Left renal pelvis (tissue), 4 donors: ENCODE data around the gene SMCO3. TPM values are rescaled to one million over a fixed set of nuclear protein-coding genes. Genes with fewer than 3 reads are reported as not detected.

Experiments used
- DNase-seq, 4 donors: peaks; one replicate each; pipeline ENCODE4 v3.0.0-alpha.2; 2013; ENCODE audit warnings: low read depth in 4 of 4, low spot score in 3 of 4
- polyA plus RNA-seq, 4 donors: library from polyadenylated mRNA; unstranded; fragments of 120-200 nt; gene quantifications; one replicate each; pipeline ENCODE4 v1.2.1, GENCODE V29; 2013; ENCODE audit not compliant: insufficient read length in 4 of 4

Gene SMCO3
- polyA plus RNA-seq, 4 donors = 0.23 to 3.1 (median 2.5) TPM

DNA sequence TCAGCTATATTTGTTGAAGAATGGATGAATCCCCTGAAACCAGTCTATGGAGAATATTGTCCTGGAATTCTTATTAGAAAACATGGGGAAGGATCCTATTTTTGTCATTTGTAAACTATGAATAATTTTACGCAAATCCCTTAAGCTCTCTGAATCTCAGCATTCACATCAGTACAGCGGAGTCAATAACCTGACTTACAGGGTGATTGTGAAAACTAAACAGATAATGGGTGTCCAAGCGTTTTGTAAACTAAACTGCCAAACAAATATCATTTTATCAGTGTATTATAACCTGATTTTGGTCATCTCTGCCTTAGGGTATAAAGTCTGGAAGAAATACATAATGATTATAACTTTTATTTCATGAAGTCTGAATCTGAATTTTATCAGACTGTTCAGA, 19.4 kb upstream of the SMCO3 start:
- no peak for DNase-seq

DNA sequence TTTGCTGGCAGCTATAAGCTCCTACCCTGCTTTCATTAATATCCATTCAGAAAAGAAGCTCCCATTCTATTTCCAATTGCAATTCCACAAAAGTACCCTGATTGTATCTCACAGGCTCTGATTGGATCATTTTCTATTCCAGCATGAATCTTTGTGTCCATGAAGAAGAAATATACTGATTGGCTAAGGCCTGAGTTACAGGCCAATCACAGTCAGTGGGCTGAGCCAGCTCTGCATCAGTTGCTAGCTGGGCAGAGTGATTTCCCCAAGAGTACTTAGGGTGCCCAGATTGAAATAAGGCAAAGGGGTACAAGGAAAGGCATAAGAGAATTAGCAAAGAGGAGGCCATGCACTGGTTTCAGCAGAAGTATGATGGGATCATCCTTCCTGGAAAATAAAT, 14.9 kb upstream of the SMCO3 start:
- DNase-seq = no peak

DNA sequence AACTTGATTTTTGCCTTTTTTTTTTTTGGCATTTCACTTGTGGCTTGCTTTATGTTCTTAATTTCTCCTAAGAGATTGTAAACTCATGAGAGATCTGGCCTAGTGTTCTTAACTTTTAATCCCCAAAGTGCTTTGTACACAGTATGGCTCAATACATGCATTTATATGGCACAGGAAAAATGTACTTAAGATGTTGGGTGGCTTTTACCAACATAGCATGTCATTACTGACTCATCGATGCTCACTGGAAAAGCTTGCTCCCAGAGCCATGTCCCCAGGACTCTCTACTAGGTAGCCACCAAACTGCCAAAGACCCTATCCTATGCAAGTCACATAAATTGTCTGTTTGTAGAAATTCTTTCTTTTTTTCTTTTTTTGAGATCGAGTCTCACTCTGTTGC, 13.1 kb upstream of the SMCO3 start:
- no peak for DNase-seq

DNA sequence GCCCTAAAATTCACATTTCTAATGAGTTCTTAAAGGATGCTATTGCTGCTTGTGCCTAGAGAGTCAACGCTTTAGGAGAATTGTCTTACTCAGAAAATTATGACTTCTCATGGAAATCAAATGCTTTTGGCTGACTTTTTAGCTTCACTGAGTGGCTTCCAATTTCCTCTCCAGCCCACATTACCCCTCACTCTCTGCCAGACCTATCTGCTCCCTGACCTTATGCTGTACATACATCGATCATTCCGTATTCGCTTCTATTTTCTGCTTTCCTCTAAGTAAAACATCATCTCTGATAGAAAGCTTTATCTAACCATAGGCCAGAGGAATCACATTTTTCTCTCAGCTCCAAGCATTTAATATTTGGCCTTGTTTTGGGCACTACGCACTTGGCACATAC, 12.5 kb upstream of the SMCO3 start:
- DNase-seq = no peak

DNA sequence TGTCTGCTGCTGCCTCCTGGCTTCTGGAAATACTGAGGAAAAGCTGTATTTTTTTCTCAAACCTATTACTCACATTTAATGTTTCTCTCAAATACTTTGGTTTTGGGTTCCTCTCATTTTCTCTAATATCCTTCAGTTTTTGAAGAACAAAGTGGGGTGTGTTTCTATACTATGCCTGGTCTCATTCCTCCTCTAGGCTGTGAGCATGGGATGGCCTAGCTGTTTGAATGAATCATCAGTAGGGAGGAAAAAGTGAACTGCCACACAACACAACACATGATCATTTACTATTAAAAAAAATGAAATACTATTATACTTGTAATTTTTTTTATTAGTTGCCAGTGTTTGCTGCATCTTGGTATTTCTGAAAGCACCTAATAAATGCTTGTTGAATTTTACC, 11.3 kb upstream of the SMCO3 start:
- DNase-seq = no peak

DNA sequence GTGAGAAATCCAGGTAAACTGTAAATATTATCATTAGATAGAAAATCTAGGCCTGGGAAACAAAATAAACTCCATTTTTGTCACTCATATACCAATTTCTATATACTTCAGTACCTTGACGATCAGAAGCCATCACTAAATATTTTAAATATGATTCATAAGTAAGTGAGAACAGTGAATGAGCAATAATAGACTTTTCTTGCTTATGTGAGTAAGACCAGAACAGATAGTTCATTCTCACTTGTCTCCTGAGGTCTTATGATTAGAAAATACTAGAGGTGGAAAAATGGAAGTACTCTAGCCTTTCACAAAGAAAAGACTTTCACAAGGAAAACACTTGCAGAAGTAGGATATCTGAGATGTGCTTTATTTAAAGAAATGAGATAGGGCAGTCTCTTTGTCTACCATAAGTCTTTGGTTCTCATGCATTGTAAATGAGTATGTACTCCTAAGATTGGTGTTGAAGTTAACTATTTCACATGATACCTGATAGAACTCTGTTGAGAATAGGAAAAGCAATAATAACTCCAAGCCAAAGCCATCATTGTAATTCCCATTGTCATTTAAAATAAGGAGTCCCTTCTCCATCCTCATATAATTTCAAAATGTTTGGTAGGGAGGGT, 10.1 kb upstream of the SMCO3 start:
- no peak for DNase-seq

DNA sequence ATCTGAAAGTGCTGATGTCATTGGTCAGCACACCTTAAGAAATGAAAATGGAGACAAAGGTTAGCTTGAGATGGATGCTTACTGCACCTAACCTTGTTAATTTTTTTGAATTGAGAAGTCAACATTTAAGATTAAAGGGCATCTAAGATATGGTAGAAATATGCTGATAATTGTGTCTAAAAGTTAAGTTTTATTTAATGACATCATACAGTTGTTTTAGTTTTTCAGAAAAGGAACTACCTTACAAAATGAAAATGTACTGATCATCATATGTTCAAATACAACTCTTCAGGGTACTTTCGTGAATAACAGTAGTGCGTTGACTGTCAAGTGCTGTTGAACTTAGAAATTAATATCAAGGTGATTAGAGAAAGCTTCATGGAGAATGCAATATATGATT, 2.5 kb downstream of the SMCO3 start:
- DNase-seq = no peak

DNA sequence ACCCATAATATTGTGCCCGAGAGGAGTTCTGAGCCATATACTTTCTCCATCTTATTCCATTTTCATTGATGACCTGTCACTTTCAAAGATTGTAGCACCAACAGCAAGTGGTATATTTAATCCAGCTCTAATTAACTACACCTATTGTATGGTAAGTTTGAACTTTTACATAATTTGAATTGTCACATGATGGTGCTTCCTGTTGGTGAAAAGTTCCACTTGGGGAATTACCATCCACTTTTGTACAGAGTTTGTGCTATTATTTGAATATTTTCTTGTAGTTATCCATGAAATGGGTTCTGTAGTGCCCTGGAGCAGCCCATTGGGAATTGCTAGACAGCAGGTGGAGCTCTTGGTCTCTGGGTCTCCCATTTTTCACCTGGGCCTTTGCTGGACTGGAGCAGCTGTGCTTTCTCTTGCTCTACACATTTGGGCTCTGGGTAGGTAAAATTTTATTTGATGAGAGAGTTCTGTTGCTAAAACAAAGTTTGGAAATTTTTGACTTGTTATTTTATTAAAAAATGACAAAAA, 3.0 kb downstream of the SMCO3 start:
- DNase-seq = no peak

DNA sequence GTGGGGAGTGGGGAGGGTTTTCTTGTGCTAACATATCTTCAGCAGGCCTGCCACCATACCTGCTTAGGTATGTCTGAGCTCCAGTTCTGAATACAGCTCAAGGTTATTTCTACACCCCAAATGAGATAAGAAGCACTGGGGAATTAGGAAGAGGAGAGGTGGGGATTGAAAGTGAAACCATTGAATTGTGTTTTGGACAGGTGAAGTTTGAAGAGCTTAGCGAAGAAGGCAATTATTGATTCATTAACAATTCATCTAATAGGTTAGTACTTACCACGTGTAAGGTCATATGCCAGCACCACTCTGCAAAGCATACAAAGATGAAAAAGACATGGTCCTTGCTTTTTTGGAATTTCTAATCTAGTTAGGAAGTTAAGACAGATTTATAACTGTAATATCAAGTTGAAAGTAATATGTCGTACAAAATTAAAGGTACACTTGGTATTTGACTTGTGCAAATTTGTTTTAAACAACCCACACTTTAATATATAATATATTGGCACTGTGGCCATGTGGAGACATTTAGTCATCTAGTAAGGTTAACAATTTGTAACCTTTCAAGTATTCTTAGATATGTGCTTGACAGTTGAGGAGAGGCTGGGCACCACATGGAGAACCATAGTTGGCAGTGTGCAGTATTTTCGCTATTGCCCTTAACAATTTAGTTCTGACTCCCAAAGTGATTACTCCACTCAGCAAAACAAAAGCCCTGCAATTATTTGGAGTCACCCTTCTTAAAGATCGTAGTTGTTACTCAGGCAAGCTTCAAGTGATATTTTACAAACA, 3.6 kb downstream of the SMCO3 start:
- no peak for DNase-seq

DNA sequence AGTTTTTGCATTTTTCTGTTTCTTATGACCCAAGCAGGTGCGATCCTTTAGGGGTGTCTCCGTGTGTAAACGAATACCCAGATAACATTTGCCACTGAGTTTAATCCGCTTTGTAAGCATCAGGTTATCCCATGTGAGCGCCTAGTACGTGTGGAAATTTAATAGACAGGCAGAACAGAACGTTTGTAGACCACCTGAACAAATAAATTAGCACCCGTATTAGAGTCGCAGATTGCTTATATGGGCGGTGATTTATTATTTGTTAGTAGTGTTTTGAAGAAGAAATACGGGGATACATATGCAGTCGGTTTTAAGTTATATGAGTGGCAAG, 10.2 kb downstream of the SMCO3 start:
- no peak for DNase-seq

DNA sequence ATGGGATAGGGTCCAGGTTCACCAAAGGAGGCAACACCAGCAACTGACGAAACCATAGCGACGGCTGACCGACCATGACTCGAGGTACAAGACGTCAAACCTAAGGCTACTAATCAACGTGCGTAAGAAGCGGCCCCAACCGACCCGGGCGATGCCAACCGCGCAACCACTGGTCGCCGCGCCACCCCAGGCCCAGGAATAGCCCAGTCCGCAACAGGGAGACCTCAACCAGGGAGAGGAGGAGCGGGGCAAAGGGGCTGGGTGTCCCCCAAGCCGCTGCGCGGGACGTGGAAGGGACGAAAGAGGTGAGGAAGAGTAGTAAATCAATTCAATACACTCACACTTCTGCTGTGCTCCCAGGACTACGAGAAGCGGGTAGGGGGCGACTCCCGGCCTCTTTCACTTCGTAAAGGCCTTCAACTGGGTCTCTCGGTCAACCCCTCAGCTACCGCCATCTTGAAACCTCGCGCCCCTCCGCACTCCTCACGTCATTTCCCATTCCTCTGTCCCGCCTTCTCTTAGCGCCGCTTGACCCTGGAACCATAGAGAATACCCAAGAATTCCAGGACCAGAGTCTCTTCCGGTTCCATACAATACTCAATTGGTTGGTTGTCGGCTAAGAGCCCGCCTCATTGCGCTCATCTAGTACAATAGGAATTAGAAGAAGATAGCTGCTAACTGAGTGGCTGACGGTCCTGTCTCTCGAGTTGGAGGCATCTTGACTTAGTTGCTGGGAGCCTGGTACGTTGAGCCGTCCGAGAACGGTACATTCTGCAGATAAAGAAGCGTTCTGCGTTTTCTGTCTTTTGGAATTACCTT, 10.8 kb downstream of the SMCO3 start, which contains the start of the genes C12orf60 and WBP11:
C12orf60 (plus strand) TSS at position 660 of the 819 bp plus-strand sequence. CDS start 19,266 bp downstream, outside the sequence.
WBP11 (minus strand) TSS at position 468 of the 819 bp plus-strand sequence. CDS start 2,095 bp downstream, outside the sequence.
- DNase-seq = peak; percentile 96 to 97 (median 97)

DNA sequence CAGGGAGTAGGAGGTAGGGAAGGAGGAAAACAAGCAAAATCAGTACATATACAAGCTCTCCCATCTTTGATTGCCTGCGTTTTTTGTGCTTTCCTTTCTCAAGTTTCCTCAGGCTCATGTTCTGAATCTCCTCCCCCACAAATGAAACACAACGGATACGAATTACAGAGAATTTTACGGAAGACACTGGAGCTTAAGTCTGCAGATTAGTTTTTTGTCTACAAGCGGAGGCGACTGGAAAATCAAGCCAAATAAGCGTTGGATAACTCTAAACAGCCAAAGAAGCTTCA, 11.3 kb downstream of the SMCO3 start:
- peak in 2 of 4 donors; percentile 44 to 57 for DNase-seq

DNA sequence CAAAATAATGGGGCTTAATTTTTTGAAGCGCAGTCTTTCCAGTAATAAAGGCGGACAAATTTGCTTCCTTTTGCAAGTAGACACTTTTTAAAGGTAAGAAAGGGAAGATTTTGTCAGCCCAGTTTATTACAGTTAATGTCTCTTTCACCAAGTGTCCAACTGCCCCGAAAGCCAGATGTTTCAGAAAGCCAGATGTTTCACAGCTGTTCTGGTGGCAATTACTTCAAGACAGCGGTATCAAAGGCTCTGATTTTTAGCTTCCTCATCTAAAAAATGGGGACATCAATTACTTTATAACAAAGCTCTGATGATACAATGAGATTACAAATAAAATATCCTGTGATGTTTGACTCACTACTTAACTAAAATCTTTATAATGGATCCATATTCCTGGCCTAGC, 11.7 kb downstream of the SMCO3 start:
- no peak for DNase-seq

DNA sequence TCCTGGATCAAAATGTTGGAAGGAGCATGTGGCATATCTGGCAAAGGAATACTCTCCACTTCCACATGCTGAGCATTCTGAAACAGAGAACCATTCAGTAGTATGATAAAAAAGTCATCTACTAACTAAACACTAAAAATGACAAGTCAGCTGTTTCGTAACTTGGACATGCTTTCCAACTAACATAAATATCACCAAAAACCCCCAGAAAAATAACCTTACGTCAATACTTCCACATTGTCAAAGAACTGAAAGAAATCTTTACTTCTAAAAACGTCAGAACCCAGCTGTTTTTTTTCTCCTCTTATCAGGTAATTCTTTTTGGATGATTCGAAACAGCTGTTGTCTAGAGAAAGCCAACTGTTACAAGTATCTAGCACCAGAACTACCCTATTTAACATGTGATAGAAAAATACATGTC, 18.9 kb downstream of the SMCO3 start:
- no peak for DNase-seq

DNA sequence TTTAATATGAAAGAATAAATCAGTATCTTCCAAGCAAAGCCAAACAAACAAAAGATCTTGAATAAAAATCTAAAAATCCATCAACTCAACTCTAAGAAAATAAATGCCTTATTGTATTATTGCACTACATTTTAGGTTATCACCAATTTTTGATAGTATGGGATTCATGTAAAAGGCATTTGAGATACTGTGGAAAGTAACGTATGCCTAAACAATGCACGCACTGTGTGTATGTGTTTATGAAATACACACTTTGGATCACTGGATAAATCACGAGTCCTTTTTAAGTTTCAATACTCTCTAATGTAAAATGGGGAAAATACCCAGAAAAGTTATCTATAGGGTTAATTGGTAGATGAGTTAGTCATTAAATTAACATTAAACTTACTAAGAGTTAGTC, 28.4 kb downstream of the SMCO3 start:
- DNase-seq = no peak

DNA sequence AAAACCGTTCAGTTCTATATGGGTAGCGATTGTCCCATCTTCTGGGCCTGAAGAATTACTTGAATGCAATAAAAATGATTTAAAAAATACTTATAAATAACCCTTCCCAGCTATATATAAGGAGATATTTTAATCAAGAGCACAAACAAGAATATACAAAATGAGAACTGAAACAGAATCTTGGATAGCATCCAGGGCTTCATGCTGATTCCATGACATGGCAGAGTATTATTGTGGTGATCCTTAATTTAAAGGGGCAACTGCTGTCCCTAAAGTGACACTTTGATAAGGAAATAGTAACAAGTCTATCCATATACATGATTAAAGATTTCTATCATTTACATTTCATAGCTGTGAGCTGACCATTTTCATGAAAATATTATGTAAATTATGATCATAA, 29.5 kb downstream of the SMCO3 start:
- DNase-seq = no peak

DNA sequence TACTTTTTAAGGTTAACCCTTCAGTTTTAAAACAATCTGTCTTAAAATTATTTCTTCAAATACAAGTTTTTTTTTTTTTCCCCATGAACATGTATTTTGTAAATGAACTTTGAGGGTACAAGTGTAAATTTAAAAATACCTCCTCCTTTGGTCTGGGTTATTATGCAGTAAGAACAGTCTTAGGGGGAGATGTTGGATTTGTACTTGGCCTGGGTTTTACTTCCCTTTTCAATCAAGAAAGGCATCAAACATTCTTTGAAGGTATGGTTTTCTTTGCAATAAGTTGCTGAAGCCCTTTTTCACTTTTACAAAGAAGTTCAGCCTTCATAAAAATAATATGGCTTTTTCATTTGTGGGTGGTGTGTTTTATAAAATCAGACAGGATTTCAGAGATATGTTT, 31.2 kb downstream of the SMCO3 start:
- no peak for DNase-seq

DNA sequence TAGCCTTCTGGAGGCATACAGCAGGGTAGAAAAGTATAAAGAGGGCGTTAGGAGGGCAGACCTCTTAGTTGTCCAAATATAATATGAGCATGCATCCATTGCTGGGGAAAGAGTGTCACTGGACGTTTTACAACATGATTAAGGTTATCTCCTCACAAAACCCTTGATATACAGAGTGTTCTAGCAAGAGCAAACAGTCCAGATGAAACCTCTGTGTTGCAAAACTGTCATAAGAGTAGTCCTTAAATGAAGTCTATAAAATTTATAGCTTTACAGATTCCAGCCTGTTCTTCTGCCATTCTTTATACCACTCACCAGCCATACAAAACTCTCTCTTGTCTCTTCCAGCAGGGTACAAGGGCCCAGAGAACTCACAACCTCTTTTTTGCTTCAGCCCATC, 32.4 kb downstream of the SMCO3 start:
- DNase-seq = no peak

DNA sequence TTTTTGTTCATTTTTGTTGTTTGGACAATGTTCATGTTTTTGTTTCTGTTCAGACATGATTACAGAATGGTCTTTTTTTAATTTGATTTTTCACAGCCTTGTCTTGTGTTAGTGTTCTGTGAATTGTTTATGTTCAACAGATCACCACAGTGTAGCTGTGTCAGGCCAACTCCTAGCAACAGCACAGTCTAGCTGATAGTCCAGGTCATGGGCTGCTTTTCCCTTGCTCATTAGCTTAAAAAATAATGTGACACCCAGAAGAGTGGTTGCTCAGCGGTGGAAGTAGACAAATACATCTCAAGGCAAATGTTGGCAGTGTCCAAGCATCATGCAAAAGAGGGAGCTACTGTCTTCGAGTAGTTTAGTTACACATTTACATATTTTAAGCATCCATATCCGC, 33.1 kb downstream of the SMCO3 start:
- DNase-seq = no peak

DNA sequence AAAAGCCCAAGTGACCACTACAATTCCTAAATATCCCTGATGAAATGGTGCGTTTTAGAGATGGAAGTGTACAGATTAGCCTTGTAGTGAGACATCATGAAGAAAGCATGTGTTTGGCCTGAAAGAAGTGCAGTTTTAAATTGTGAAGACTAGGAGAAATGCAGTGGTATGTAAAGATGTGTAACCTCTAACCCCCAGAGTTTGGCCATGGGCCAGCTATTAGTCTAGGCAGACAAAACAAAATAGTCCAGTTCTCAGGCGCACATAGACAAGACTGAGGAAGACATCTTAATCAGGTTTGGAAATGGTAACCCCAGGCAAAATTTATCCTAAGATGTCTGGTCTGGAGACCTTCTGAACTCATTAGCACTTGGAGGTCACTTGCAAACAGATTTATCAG, 34.1 kb downstream of the SMCO3 start:
- DNase-seq = no peak

DNA sequence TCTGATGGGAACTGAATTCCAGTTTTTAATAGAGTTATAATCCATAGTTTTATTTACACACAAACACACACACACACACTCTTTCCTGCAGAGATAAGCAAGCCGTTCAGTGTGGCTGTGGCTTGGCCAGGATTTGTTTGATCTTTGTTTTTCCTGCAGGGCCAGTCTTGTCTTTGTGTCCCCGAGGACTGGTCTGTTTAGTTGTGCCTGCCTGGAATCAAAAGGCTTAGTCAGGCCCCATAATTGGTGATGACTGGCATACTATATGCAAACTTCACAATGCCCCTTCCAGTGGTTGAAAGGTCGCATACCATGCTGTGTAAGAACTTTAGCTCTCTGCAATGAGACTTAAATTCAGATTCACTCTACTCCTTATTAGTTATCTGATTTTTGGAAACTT, 36.7 kb downstream of the SMCO3 start:
- no peak for DNase-seq
